SK-N-SH (cell line): ENCODE results near the gene XPR1. TPM values are rescaled to one million over a fixed set of nuclear protein-coding genes. Genes with fewer than 3 reads are reported as not detected.

Experiments
- CTCF ChIA-PET: fragments of 300-600, 350-600 bp; formaldehyde crosslinking; extraction: SDS; loops from one replicate; lab custom pipeline; 2021; lab: Yijun Ruan, JAX
- POLR2A ChIA-PET: fragments of 350-600 bp; sonication (Branson Sonifier 250); formaldehyde crosslinking; extraction: SDS; loops from one replicate; lab custom pipeline; 2020; ENCODE audit warnings: antibody characterized with exemption, inconsistent platforms; lab: Yijun Ruan, JAX
- DNase-seq: peaks from one replicate; pipeline ENCODE4 v3.0.0; 2012
- H2AFZ ChIP-seq: fragments of 200-600 bp; sonication (generic); 2 replicates; pipeline ENCODE4 v1.8.1; 2016; ENCODE audit warnings: antibody characterized with exemption, mild to moderate bottlenecking, low read depth
- H3F3A ChIP-seq: fragments of 200-600 bp; sonication (generic); replicated peaks from 2 replicates; pipeline ENCODE3; 2016; ENCODE audit warnings: antibody characterized with exemption, mild to moderate bottlenecking; ENCODE audit not compliant: insufficient read depth
- H3K27ac ChIP-seq, 2 experiments: fragments of 200-500 bp in 1 of 2; fragments of 200-600 bp in 1 of 2; sonication (Bioruptor generic) in 1 of 2; sonication (generic), shearing (Covaris generic) in 1 of 2; 2 replicates each; pipeline versions ENCODE4 v1.5.1 to v1.6.1; 2014 to 2016; ENCODE audit warnings: low read depth in 2 of 2, inconsistent platforms in 1 of 2, low read length in 1 of 2, mild to moderate bottlenecking in 1 of 2, mixed read lengths in 1 of 2
- H3K27me3 ChIP-seq: fragments of 200-600 bp; sonication (generic), shearing (Covaris generic); 2 replicates; pipeline ENCODE4 v1.6.1; 2016; ENCODE audit warnings: mixed run types; ENCODE audit not compliant: insufficient read depth
- H3K36me3 ChIP-seq, 2 experiments: fragments of 200-500 bp in 1 of 2; fragments of 200-600 bp in 1 of 2; sonication (Bioruptor generic) in 1 of 2; sonication (generic) in 1 of 2; replicated peaks in 1 of 2; 2 replicates each; pipeline versions ENCODE3 to v1.5.1; 2014 to 2016; ENCODE audit warnings: low read length in 1 of 2, mild to moderate bottlenecking in 1 of 2; ENCODE audit not compliant: insufficient read depth in 2 of 2, control insufficient read depth in 1 of 2
- H3K4me1 ChIP-seq, 2 experiments: fragments of 200-500 bp in 1 of 2; fragments of 200-600 bp in 1 of 2; sonication (Bioruptor generic) in 1 of 2; sonication (generic), shearing (Covaris generic) in 1 of 2; 2 replicates each; pipeline versions ENCODE4 v1.5.1 to v1.6.1; 2014 to 2016; ENCODE audit warnings: low read depth in 1 of 2, low read length in 1 of 2, mixed run types in 1 of 2; ENCODE audit not compliant: insufficient read depth in 2 of 2, control insufficient read depth in 1 of 2
- H3K4me2 ChIP-seq: fragments of 200-600 bp; sonication (generic), shearing (Covaris generic); 2 replicates; pipeline ENCODE4 v1.6.1; 2017; ENCODE audit warnings: mixed run types
- H3K4me3 ChIP-seq, 2 experiments: fragments of 200-500 bp in 1 of 2; fragments of 200-600 bp in 1 of 2; sonication (Bioruptor generic) in 1 of 2; sonication (generic), shearing (Covaris generic) in 1 of 2; 2 replicates each; pipeline versions ENCODE4 v1.5.1 to v1.8.1; 2014 to 2016; ENCODE audit warnings: low read depth in 2 of 2, inconsistent platforms in 1 of 2, low read length in 1 of 2, mild to moderate bottlenecking in 1 of 2, mixed read lengths in 1 of 2, moderate library complexity in 1 of 2
- H3K79me2 ChIP-seq: fragments of 200-600 bp; sonication (generic); 2 replicates; pipeline ENCODE4 v1.8.1; 2017; ENCODE audit warnings: mild to moderate bottlenecking; ENCODE audit not compliant: insufficient read depth
- H3K9ac ChIP-seq: fragments of 200-600 bp; sonication (generic); 2 replicates; pipeline ENCODE4 v1.6.1; 2017; ENCODE audit warnings: mixed run types
- H3K9me2 ChIP-seq: fragments of 200-600 bp; sonication (generic); 2 replicates; pipeline ENCODE4 v1.6.1; 2017; ENCODE audit warnings: mixed run types
- H3K9me3 ChIP-seq: fragments of 200-600 bp; sonication (generic); 2 replicates; pipeline ENCODE4 v1.6.1; 2017; ENCODE audit warnings: mixed run types, mild to moderate bottlenecking, moderate library complexity
- H4K20me1 ChIP-seq: fragments of 200-600 bp; sonication (generic); 2 replicates; pipeline ENCODE4 v1.6.1; 2017; ENCODE audit warnings: mild to moderate bottlenecking, mixed run types; ENCODE audit not compliant: insufficient read depth
- ELF1 ChIP-seq: IDR thresholded peaks from 2 replicates; pipeline ENCODE4 v1.4.0; 2012
- GABPA ChIP-seq: IDR thresholded peaks from 2 replicates; pipeline ENCODE4 v1.4.0; 2012; ENCODE audit warnings: low read depth, mild to moderate bottlenecking
- NRF1 ChIP-seq: IDR thresholded peaks from 2 replicates; pipeline ENCODE4 v1.6.1; 2012; ENCODE audit warnings: low read depth, mild to moderate bottlenecking, low read length
- RCOR1 ChIP-seq: fragments of 150-350 bp; IDR thresholded peaks from 2 replicates; pipeline ENCODE4 v1.6.1; 2017; ENCODE audit warnings: antibody characterized with exemption, low read length
- REST ChIP-seq: IDR thresholded peaks from 2 replicates; pipeline ENCODE4 v1.6.1; 2012; ENCODE audit warnings: mild to moderate bottlenecking, low read depth, low read length, moderate library complexity
- USF2 ChIP-seq: fragments of 150-350 bp; IDR thresholded peaks from 2 replicates; pipeline ENCODE4 v1.6.1; 2017; ENCODE audit warnings: antibody characterized with exemption, low read length, low read depth, borderline replicate concordance
- ZBTB33 ChIP-seq: IDR thresholded peaks from 2 replicates; pipeline ENCODE4 v1.4.0; 2012; ENCODE audit warnings: low read depth, borderline replicate concordance
- WGBS: methylation state at CpG from one replicate; pipeline ENCODE4 v1.1.6; 2017; ENCODE audit warnings: low lambda C conversion rate; 5-methylcytosine and 5-hydroxymethylcytosine counted together
- polyA plus RNA-seq, 3 experiments: library from polyadenylated mRNA; depleted of rRNA; stranded (reverse); fragments of >200 nt; gene quantifications; 2 replicates each; pipeline ENCODE4 v1.2.3, GENCODE V29; 2012

Gene XPR1
- polyA plus RNA-seq, 1 of the 3 experiments (the other 2 are of a cell fraction): 7.9 TPM

GRCh38 chr1:180934563-180934962 lies 302.7 kb downstream of the XPR1 start:
- Histone ChIP-seq H3K9me3 (no peaks in the 10 kb centered on the region), H3K4me2 (no peak overlapping the region), H3K36me3 (no peaks in the 10 kb centered on the region), H3F3A (no peaks in the 10 kb centered on the region), H2AFZ (no peak overlapping the region), H3K27me3 (no peaks in the 10 kb centered on the region), H4K20me1 (no peaks in the 10 kb centered on the region), H3K79me2 (no peaks in the 10 kb centered on the region), H3K9me2 (no peaks in the 10 kb centered on the region), H3K27ac (no peak overlapping the region), H3K4me3 (no peak overlapping the region), H3K9ac (no peak overlapping the region), H3K4me1 (peaks cover 0 to 24% of the 10 kb centered on the region in 2 experiments; a peak in 2 of 4 replicates)
- 91% methylated on average over 7 of the region's 7 CpGs for WGBS
- CTCF ChIA-PET: interaction anchor here (1.3 kb wide), 1 partner anchor 9 kb away, joined by 3 read pairs; no protein-coding TSS in a partner anchor
- POLR2A ChIA-PET: no interaction called here
- DNase-seq: no peak
- TF ChIP-seq ZBTB33: no peak
- no peak for TF ChIP-seq NRF1
- no peak for TF ChIP-seq ELF1

GRCh38 chr1:180935326-180936109 lies 303.7 kb downstream of the XPR1 start:
- CTCF ChIA-PET: interaction anchor here (0.8 to 1.4 kb wide), 3 partner anchors 10 to 207 kb away, joined by 3 read pairs; no protein-coding TSS in a partner anchor
- Histone ChIP-seq H4K20me1 (no peaks in the 10 kb centered on the region), H3K9ac (no peak overlapping the region), H3K9me3 (no peaks in the 10 kb centered on the region), H3K4me2 (no peak overlapping the region), H3K9me2 (no peaks in the 10 kb centered on the region), H3K79me2 (no peaks in the 10 kb centered on the region), H3F3A (no peaks in the 10 kb centered on the region)
- DNase-seq: no peak
- TF ChIP-seq ELF1 (no peak), RCOR1 (no peak), GABPA (no peak), REST (no peak), USF2 (no peak)
- TF ChIP-seq, all 33 proteins: peak for 0
- no peaks in the 10 kb centered on the region for H3K27me3 ChIP-seq
- peaks cover 0 to 16% of the 10 kb centered on the region in 2 experiments; a peak in 2 of 4 replicates for H3K4me1 ChIP-seq
- no peak overlapping the region for H3K27ac ChIP-seq
- 93% methylated on average over 17 of the region's 45 CpGs for WGBS
- POLR2A ChIA-PET: no interaction called here
- H3K4me3 ChIP-seq: no peak overlapping the region
- no peaks in the 10 kb centered on the region for H3K36me3 ChIP-seq
- no peak overlapping the region for H2AFZ ChIP-seq
